Brain microvascular endothelial cell (primary cell): ENCODE measurements around the gene ELMO1.

Experiments used
- DNase-seq: peaks from one replicate; pipeline ENCODE4 v3.0.0-alpha.2; 2020
- H3K27ac ChIP-seq: fragments of 250-450 bp; sonication (Bioruptor Pico); 2 replicates; pipeline ENCODE4 v1.5.1; 2020; ENCODE audit warnings: mild to moderate bottlenecking, moderate library complexity
- H3K27me3 ChIP-seq: fragments of 250-450 bp; sonication (Bioruptor Pico); replicated peaks from 2 replicates; pipeline ENCODE4 v1.5.1; 2020; ENCODE audit warnings: mild to moderate bottlenecking
- H3K36me3 ChIP-seq: fragments of 250-450 bp; sonication (Bioruptor Pico); replicated peaks from 2 replicates; pipeline ENCODE4 v1.5.1; 2020; ENCODE audit warnings: mild to moderate bottlenecking
- H3K4me3 ChIP-seq: 2 replicates; pipeline ENCODE4 v1.5.1; 2011; ENCODE audit warnings: low read depth, mild to moderate bottlenecking, control low read depth, low read length, moderate library complexity
- CTCF ChIP-seq: IDR thresholded peaks from 2 replicates; pipeline ENCODE4 v1.5.1; 2011; ENCODE audit warnings: low read depth, mild to moderate bottlenecking, moderate library complexity, low read length, control low read depth, inconsistent platforms; ENCODE audit errors: missing control alignments
- in situ Hi-C: cut with HindIII; loops from 2 replicates; pipeline ENCODE4 v1.10.0; 2017; ENCODE audit warnings: low sequenced_read_pairs, low pct_ligation_motif_present

The ELMO1 gene

GRCh38 chr7:36894190-36894589 is 554.5 kb downstream of the ELMO1 start:
- Histone ChIP-seq H3K36me3 (no peaks in the 10 kb centered on the region), H3K27ac (no peak overlapping the region), H3K4me3 (no peak overlapping the region), H3K27me3 (no peaks in the 10 kb centered on the region)
- in situ Hi-C loops, result no loop called here
- TF ChIP-seq CTCF, result no peak
- DNase-seq, result no peak

DNA sequence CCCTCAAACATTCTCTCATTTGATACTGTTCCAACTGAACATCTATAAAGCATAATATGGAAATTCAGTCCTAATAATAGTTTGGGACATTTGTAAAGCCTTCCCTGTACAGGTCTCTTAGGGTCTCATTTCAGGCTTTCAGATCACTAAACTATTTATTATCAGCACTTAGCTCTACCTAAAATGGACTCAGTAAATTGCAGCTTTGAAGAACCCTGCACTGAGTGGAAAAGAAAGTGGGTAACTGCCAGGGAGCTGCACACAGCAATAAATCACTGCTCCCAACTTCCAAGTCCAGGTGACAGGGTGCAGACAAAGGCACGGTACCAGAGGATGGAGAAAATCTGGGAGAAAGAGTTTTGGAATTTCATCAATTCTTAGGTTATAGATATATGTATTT is 559.5 kb downstream of the ELMO1 start:
- Histone ChIP-seq H3K4me3 (no peak overlapping the region), H3K27me3 (no peaks in the 10 kb centered on the region), H3K36me3 (no peaks in the 10 kb centered on the region), H3K27ac (no peak overlapping the region)
- in situ Hi-C loops, result no loop called here
- no peak for TF ChIP-seq CTCF
- no peak for DNase-seq

- no peak for DNase-seq
- no peaks in the 10 kb centered on the region for H3K36me3 ChIP-seq
- in situ Hi-C loops, result no loop called here
- no peak for TF ChIP-seq CTCF
- no peaks in the 10 kb centered on the region for H3K27me3 ChIP-seq
- H3K4me3 ChIP-seq, result no peak overlapping the region
- no peak overlapping the region for H3K27ac ChIP-seq
These were observed 560.7 kb downstream of the ELMO1 start for GRCh38 chr7:36887969-36888368.

DNA sequence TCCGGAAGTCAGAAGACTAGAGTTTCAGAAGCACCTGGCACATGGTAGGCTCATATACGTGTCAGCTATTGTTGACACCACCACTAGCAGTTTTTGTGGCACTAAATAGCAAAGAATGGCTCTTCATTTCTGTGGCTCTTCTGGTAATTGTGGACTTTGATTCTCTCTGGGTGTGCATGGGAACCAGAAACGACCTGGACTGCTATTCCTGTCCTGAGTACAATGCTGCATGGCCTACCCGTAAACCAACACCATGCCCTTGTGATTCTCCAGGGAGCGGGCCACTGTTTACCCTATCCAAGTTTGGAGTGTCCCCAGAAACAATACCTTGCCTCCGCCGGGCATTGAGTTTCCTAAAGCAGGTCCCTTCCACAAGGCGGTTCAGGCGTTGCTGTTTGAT is 561.4 kb downstream of the ELMO1 start:
- TF ChIP-seq CTCF, result no peak
- H3K27me3 ChIP-seq, result no peaks in the 10 kb centered on the region
- no peak for DNase-seq
- in situ Hi-C loops, result no loop called here
- H3K27ac ChIP-seq, result no peak overlapping the region
- H3K4me3 ChIP-seq, result no peak overlapping the region
- H3K36me3 ChIP-seq, result no peaks in the 10 kb centered on the region

DNA sequence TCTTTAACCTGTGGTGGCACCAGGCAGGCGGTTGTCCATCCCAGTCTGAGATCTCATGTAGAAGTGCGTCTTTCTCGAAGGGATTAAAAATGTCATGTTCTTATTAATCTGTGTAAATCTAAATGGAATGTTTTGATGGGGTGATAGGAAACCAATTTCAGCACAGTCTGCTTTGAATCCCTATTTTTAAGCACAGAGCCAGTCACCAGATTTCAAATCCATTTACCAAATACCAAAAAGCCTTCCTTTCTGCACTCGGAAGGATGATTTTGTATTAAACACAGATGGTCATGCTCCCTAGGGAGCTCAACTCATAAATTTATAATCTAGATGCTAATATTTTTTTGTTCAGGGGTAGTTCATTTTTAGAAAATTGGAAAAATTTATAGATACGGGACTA is 563.8 kb downstream of the ELMO1 start:
- no peak for TF ChIP-seq CTCF
- Histone ChIP-seq H3K27ac (no peak overlapping the region), H3K4me3 (no peak overlapping the region), H3K36me3 (no peaks in the 10 kb centered on the region), H3K27me3 (no peaks in the 10 kb centered on the region)
- in situ Hi-C loops, result no loop called here
- DNase-seq, result no peak

DNA sequence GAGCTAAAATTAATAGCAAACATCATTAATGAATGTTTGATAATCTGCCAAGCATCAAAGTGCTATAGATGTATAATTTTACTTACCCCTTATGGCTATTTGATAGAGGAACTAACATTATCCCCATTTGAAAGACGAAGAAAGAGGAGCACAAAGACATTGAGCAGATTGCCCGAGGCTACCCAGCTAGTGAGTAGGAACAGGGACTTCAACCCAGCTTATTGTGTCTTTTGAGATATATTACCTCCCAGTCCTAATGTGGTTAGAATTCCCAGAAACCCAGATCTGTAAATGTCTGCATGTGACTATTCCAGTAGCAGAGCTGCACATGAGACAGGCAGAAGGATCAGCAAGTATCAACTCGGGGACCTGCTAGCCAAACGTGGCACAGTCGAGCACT is 564.3 kb downstream of the ELMO1 start:
- no peak for DNase-seq
- no peak for TF ChIP-seq CTCF
- in situ Hi-C loops, result no loop called here
- Histone ChIP-seq H3K4me3 (no peak overlapping the region), H3K27me3 (no peaks in the 10 kb centered on the region), H3K36me3 (no peaks in the 10 kb centered on the region), H3K27ac (no peak overlapping the region)
